ENCODE data around the gene IL26. TPM values are rescaled to one million over a fixed set of nuclear protein-coding genes. Genes with fewer than 3 reads are reported as not detected.

IL26 gene
- total and polyA plus RNA-seq, 4 donors, result not detected

- no peak for DNase-seq
- Histone ChIP-seq H3K27ac (ENCODE audit: low read depth in 1 of 2, low read length in 1 of 2) (no peak overlapping the region), H3K4me3 (no peak overlapping the region), H3K9ac (ENCODE audit: insufficient read depth in 1 of 2, low read length in 2 of 2) (no peak overlapping the region), H3K9me3 (ENCODE audit: control insufficient read depth in 4 of 4, insufficient read depth in 3 of 4, low read length in 3 of 4) (no peaks in the 10 kb centered on the region), H3K27me3 (ENCODE audit: control insufficient read depth in 3 of 3, insufficient read depth in 3 of 3, low read length in 2 of 3) (no peaks in the 10 kb centered on the region), H3K4me1 (ENCODE audit: control insufficient read depth in 5 of 5, insufficient read depth in 5 of 5, low read length in 5 of 5) (peaks cover 0 to 3% (median 0%) of the 10 kb centered on the region in 5 donors), H3K36me3 (ENCODE audit: control insufficient read depth in 4 of 4, insufficient read depth in 4 of 4, low read length in 4 of 4) (no peaks in the 10 kb centered on the region)
- 50 to 57% methylated on average over 8 of the region's 8 CpGs for WGBS, 2 donors
- no peak for ATAC-seq (ENCODE audit: insufficient read depth, low FRiP score)
- TF ChIP-seq CTCF (IDR thresholded peaks at IDR 0.05; ENCODE audit: control extremely low read depth, extremely low read depth), result no peak
Measured at GRCh38 chr12:68236421-68237059, 10.9 kb upstream of the IL26 start.

DNA sequence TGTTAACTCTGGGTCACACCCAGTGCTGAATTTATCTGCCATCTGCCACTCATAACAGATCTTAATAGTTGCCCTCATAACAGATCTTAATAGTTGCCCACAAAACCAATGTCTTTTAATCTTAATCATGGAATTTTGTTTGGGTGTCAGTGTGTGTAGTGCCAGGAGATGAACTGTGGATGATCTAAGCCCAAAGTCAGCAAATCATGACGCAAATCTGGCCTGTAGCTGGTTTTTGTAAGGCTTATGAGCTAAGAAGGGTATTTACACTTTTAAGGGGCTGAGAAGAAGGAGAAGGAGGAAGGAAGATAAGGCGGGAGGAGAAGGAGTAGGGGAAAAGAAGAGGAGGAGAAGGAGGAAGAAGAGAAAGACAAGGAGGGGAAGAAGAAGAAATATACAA lies 10.0 kb upstream of the IL26 start:
- Histone ChIP-seq H3K36me3 (ENCODE audit: control insufficient read depth in 4 of 4, insufficient read depth in 4 of 4, low read length in 4 of 4) (no peaks in the 10 kb centered on the region), H3K9ac (ENCODE audit: insufficient read depth in 1 of 2, low read length in 2 of 2) (no peak overlapping the region), H3K9me3 (ENCODE audit: control insufficient read depth in 4 of 4, insufficient read depth in 3 of 4, low read length in 3 of 4) (no peaks in the 10 kb centered on the region), H3K4me3 (no peak overlapping the region), H3K4me1 (ENCODE audit: control insufficient read depth in 5 of 5, insufficient read depth in 5 of 5, low read length in 5 of 5) (peaks cover 0 to 3% (median 0%) of the 10 kb centered on the region in 5 donors), H3K27me3 (ENCODE audit: control insufficient read depth in 3 of 3, insufficient read depth in 3 of 3, low read length in 2 of 3) (no peaks in the 10 kb centered on the region), H3K27ac (ENCODE audit: low read depth in 1 of 2, low read length in 1 of 2) (no peak overlapping the region)
- ATAC-seq (ENCODE audit: insufficient read depth, low FRiP score) (no peak), DNase-seq (no peak)
- no peak for TF ChIP-seq CTCF (IDR thresholded peaks at IDR 0.05; ENCODE audit: control extremely low read depth, extremely low read depth)
- WGBS, 2 donors, result 91 to 92% methylated on average over 2 of the region's 2 CpGs

GRCh38 chr12:68234140-68234539 lies 8.5 kb upstream of the IL26 start:
- ATAC-seq (ENCODE audit: insufficient read depth, low FRiP score) (no peak), DNase-seq (no peak)
- no peak overlapping the region for H3K4me3 ChIP-seq
- H3K9me3 ChIP-seq (ENCODE audit: control insufficient read depth in 4 of 4, insufficient read depth in 3 of 4, low read length in 3 of 4), result no peaks in the 10 kb centered on the region
- no peak overlapping the region for H3K9ac ChIP-seq (ENCODE audit: insufficient read depth in 1 of 2, low read length in 2 of 2)
- H3K27me3 ChIP-seq (ENCODE audit: control insufficient read depth in 3 of 3, insufficient read depth in 3 of 3, low read length in 2 of 3), result no peaks in the 10 kb centered on the region
- TF ChIP-seq CTCF (IDR thresholded peaks at IDR 0.05; ENCODE audit: control extremely low read depth, extremely low read depth), result no peak
- no peaks in the 10 kb centered on the region for H3K36me3 ChIP-seq (ENCODE audit: control insufficient read depth in 4 of 4, insufficient read depth in 4 of 4, low read length in 4 of 4)
- WGBS, 2 donors, result 93 to 98% methylated on average over 2 of the region's 2 CpGs
- no peak overlapping the region for H3K27ac ChIP-seq (ENCODE audit: low read depth in 1 of 2, low read length in 1 of 2)
- H3K4me1 ChIP-seq (ENCODE audit: control insufficient read depth in 5 of 5, insufficient read depth in 5 of 5, low read length in 5 of 5), result peaks cover 0 to 3% (median 0%) of the 10 kb centered on the region in 5 donors

- Histone ChIP-seq H3K9ac (ENCODE audit: insufficient read depth in 1 of 2, low read length in 2 of 2) (no peak overlapping the region), H3K4me3 (no peak overlapping the region), H3K9me3 (ENCODE audit: control insufficient read depth in 4 of 4, insufficient read depth in 3 of 4, low read length in 3 of 4) (no peaks in the 10 kb centered on the region), H3K4me1 (ENCODE audit: control insufficient read depth in 5 of 5, insufficient read depth in 5 of 5, low read length in 5 of 5) (peaks cover 0 to 3% (median 0%) of the 10 kb centered on the region in 5 donors), H3K27me3 (ENCODE audit: control insufficient read depth in 3 of 3, insufficient read depth in 3 of 3, low read length in 2 of 3) (no peaks in the 10 kb centered on the region), H3K27ac (ENCODE audit: low read depth in 1 of 2, low read length in 1 of 2) (no peak overlapping the region), H3K36me3 (ENCODE audit: control insufficient read depth in 4 of 4, insufficient read depth in 4 of 4, low read length in 4 of 4) (no peaks in the 10 kb centered on the region)
- DNase-seq, result no peak
- WGBS, 2 donors, result 81 to 90% methylated on average over 5 of the region's 5 CpGs
- no peak for ATAC-seq (ENCODE audit: insufficient read depth, low FRiP score)
- TF ChIP-seq CTCF (IDR thresholded peaks at IDR 0.05; ENCODE audit: control extremely low read depth, extremely low read depth), result no peak
Measured at GRCh38 chr12:68233498-68233897, 7.9 kb upstream of the IL26 start.

All from lung (tissue), 12 donors.